B cell (primary cell): Measurements from ENCODE around the gene CFAP74.

ENCODE experiments used
- EZH2 ChIP-seq: IDR thresholded peaks from 2 replicates; pipeline ENCODE4 v1.6.1; 2012; ENCODE audit warnings: borderline replicate concordance, low read depth, mild to moderate bottlenecking, moderate library complexity, low read length; ENCODE audit not compliant: insufficient read depth, poor library complexity, severe bottlenecking
- TF ChIP-seq, protein P1 (sequence below): fragments of 200-600 bp; IDR thresholded peaks from one replicate; pipeline ENCODE4 v1.8.0; 2022; ENCODE audit warnings: antibody characterized with exemption, mild to moderate bottlenecking

DNA sequence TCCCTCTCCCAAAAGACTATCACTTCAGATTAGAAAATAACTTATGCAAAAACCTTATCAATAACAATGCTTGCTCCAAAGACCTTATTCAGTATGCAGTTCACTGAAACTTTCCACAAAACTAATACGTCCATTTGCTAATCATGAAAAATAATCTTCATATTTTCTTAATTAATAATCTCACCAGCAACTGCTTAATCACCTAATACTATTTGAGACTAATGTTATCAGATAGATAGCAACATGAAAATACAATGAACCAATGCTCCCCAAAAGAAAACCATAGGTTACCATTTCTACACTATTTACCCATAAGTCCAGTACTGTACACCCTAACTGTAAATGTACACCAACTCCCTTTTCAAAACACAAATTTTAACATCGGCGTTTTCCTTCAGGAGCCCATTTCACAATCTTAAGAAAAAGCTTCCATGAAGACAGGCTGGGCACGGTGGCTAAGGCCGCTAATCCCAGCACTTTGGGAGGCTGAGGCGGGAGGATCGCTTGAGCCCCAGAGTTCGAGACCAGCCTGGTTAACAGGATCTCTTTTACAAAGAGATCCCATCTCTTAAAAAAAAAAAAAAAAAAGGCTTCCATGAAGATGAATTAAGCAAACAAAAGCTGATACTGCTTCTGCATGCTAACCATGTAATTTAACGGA lies 114.4 kb downstream of the CFAP74 start:
- TF ChIP-seq, protein P1, sequence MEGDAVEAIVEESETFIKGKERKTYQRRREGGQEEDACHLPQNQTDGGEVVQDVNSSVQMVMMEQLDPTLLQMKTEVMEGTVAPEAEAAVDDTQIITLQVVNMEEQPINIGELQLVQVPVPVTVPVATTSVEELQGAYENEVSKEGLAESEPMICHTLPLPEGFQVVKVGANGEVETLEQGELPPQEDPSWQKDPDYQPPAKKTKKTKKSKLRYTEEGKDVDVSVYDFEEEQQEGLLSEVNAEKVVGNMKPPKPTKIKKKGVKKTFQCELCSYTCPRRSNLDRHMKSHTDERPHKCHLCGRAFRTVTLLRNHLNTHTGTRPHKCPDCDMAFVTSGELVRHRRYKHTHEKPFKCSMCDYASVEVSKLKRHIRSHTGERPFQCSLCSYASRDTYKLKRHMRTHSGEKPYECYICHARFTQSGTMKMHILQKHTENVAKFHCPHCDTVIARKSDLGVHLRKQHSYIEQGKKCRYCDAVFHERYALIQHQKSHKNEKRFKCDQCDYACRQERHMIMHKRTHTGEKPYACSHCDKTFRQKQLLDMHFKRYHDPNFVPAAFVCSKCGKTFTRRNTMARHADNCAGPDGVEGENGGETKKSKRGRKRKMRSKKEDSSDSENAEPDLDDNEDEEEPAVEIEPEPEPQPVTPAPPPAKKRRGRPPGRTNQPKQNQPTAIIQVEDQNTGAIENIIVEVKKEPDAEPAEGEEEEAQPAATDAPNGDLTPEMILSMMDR = no peak
- no peak for TF ChIP-seq EZH2
